ENCODE measurements around the gene GALNT10. TPM values are rescaled to one million over a fixed set of nuclear protein-coding genes. Genes with fewer than 3 reads are reported as not detected.

GALNT10 gene
- total RNA-seq, 1 experiment from 2014 or later, result 27.8 TPM

DNA sequence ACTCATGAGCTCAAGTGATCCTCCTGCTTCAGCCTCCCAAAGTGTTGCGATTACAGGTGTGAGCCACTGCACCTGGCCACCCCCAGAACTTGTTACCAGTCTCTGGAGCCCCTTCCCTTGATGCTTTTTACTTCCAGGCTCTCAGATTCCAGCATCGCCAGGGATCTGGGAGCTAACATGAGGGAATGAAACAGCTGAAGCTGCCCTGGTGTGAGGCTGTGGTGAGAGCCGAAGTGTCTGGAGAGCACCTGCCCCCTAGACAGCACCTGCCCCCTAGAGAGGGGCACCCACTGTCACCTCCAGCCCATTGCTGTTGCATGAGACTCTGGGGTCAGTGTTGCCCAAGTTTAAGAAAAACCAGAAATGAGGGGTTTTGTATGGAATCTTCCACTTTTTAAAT, 131.0 kb downstream of the GALNT10 start:
- Histone ChIP-seq H3K36me3 (ENCODE audit: control insufficient read depth in 1 of 2, insufficient read depth in 2 of 2, low read length in 2 of 2) (no peaks in the 10 kb centered on the region), H3K79me2 (ENCODE audit: insufficient read depth, low read length) (no peaks in the 10 kb centered on the region), H3K27ac (ENCODE audit: low read depth, low read length) (no peak overlapping the region), H3K4me1 (ENCODE audit: control insufficient read depth in 1 of 2, insufficient read depth in 2 of 2, low read length in 2 of 2) (no peaks in the 10 kb centered on the region), H4K20me1 (ENCODE audit: insufficient read depth) (no peaks in the 10 kb centered on the region), H3K9me3 (ENCODE audit: control insufficient read depth in 1 of 2, insufficient read depth in 1 of 2, low read depth in 1 of 2, low read length in 2 of 2) (no peaks in the 10 kb centered on the region), H3K9ac (ENCODE audit: low read length) (no peak overlapping the region), H3K9me2 (ENCODE audit: insufficient read depth) (no peaks in the 10 kb centered on the region), H3K4me3 (replicated peaks in 1 of 2; ENCODE audit: low read depth in 1 of 2, low read length in 2 of 2) (no peak overlapping the region), H3K4me2 (ENCODE audit: low read length) (no peak overlapping the region), H2AFZ (ENCODE audit: low read depth, low read length, poor library complexity, severe bottlenecking) (no peak overlapping the region), H3K27me3 (ENCODE audit: insufficient read depth, low read length) (no peaks in the 10 kb centered on the region)
- ChIA-PET CTCF (no interaction called here), RAD21 (ENCODE audit: low non-redundant PET in 1 of 2, low total read pairs in 2 of 2, uncharacterized antibody in 2 of 2, unreplicated experiment in 2 of 2) (no interaction called here), POLR2A (no interaction called here)
- no TSS peak for BruUV-seq (replicated peaks)
- intact Hi-C loops (cut with micrococcal nuclease), result no loop called here
- no peak for TF ChIP-seq POLR2A (IDR thresholded peaks at IDR 0.05; ENCODE audit: borderline replicate concordance, extremely low read depth, insufficient read depth, insufficient read length)
- TF ChIP-seq RAD21 (IDR thresholded peaks at IDR 0.05; ENCODE audit: low read depth), result no peak
- TF ChIP-seq EGR1 (IDR thresholded peaks at IDR 0.05; ENCODE audit: low read depth), result no peak
- TF ChIP-seq CEBPB (IDR thresholded peaks at IDR 0.05; ENCODE audit: low read depth), result no peak
- no peak for TF ChIP-seq ELF1 (IDR thresholded peaks at IDR 0.05; ENCODE audit: borderline replicate concordance, low read depth)
- no peak for TF ChIP-seq ZFX (IDR thresholded peaks at IDR 0.05)
- TF ChIP-seq, protein P1, sequence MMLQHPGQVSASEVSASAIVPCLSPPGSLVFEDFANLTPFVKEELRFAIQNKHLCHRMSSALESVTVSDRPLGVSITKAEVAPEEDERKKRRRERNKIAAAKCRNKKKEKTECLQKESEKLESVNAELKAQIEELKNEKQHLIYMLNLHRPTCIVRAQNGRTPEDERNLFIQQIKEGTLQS (IDR thresholded peaks at IDR 0.05), result no peak
- TF ChIP-seq, protein P2, sequence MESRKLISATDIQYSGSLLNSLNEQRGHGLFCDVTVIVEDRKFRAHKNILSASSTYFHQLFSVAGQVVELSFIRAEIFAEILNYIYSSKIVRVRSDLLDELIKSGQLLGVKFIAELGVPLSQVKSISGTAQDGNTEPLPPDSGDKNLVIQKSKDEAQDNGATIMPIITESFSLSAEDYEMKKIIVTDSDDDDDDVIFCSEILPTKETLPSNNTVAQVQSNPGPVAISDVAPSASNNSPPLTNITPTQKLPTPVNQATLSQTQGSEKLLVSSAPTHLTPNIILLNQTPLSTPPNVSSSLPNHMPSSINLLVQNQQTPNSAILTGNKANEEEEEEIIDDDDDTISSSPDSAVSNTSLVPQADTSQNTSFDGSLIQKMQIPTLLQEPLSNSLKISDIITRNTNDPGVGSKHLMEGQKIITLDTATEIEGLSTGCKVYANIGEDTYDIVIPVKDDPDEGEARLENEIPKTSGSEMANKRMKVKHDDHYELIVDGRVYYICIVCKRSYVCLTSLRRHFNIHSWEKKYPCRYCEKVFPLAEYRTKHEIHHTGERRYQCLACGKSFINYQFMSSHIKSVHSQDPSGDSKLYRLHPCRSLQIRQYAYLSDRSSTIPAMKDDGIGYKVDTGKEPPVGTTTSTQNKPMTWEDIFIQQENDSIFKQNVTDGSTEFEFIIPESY (IDR thresholded peaks at IDR 0.05; ENCODE audit: extremely low read depth, insufficient replicate concordance, low read length), result no peak
- TF ChIP-seq YY1 (IDR thresholded peaks at IDR 0.05; ENCODE audit: extremely low read depth, insufficient replicate concordance, low read depth, low read length), result no peak
- TF ChIP-seq, protein P3, sequence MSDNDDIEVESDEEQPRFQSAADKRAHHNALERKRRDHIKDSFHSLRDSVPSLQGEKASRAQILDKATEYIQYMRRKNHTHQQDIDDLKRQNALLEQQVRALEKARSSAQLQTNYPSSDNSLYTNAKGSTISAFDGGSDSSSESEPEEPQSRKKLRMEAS (IDR thresholded peaks at IDR 0.05), result no peak
- ATAC-seq (no peak), DNase-seq (ENCODE audit: low read depth, low spot score) (no peak)

Data from HCT116 (cell line).